ENCODE data around the gene COL15A1.

Gene COL15A1

GRCh38 chr9:99118782-99119466 is 175.2 kb downstream of the COL15A1 start:
- no peak for DNase-seq

- DNase-seq, result no peak
These were observed 176.4 kb downstream of the COL15A1 start for GRCh38 chr9:99119976-99120655.

Measured in NCI-H146 (cell line).